H1 (cell line): ENCODE data around the gene PRR12. TPM values are rescaled to one million over a fixed set of nuclear protein-coding genes. Genes with fewer than 3 reads are reported as not detected.

Source experiments
- CTCF ChIA-PET: fragments of 300-600 bp; sonication (Branson Sonifier 250); formaldehyde crosslinking; loops from one replicate; lab custom pipeline; 2021; ENCODE audit not compliant: partially characterized antibody; lab: Charles Lee
- POLR2A ChIA-PET: fragments of 300-600 bp; sonication (Branson Sonifier 250); formaldehyde crosslinking; loops from one replicate; lab custom pipeline; 2021; ENCODE audit warnings: inconsistent platforms; ENCODE audit not compliant: partially characterized antibody; lab: Charles Lee
- DNase-seq, 2 experiments: peaks; one replicate each; pipeline versions ENCODE4 v3.0.0 to v3.0.0-alpha.2; 2010 to 2022; ENCODE audit warnings: low spot score in 2 of 2, low read depth in 1 of 2, mixed read lengths in 1 of 2
- FAIRE-seq: peaks from 2 replicates; lab custom pipeline; 2011; peaks lifted over from hg19 to GRCh38; lab: Jason Lieb, UNC
- H2AFZ ChIP-seq: 2 replicates; pipeline ENCODE4 v1.8.1; 2012; ENCODE audit warnings: low read length, inconsistent platforms
- H2AK5ac ChIP-seq: 2 replicates; pipeline ENCODE4 v1.6.1; 2013; ENCODE audit warnings: low read depth, low read length
- H2BK120ac ChIP-seq: replicated peaks from 2 replicates; pipeline ENCODE3; 2013; ENCODE audit warnings: low read depth, low read length, inconsistent platforms
- H2BK12ac ChIP-seq: 2 replicates; pipeline ENCODE4 v1.6.1; 2013; ENCODE audit warnings: low read depth, low read length
- H2BK15ac ChIP-seq: 2 replicates; pipeline ENCODE4 v1.6.1; 2013; ENCODE audit warnings: low read length
- H2BK20ac ChIP-seq: 2 replicates; pipeline ENCODE4 v1.6.1; 2013; ENCODE audit warnings: low read length
- H2BK5ac ChIP-seq: 2 replicates; pipeline ENCODE4 v1.6.1; 2013; ENCODE audit warnings: low read depth, low read length
- H3K14ac ChIP-seq: 2 replicates; pipeline ENCODE4 v1.6.1; 2013; ENCODE audit warnings: inconsistent platforms; ENCODE audit not compliant: insufficient read length
- H3K18ac ChIP-seq: 2 replicates; pipeline ENCODE4 v1.6.1; 2013; ENCODE audit warnings: low read length; ENCODE audit errors: extremely low read depth
- H3K23ac ChIP-seq: 2 replicates; pipeline ENCODE4 v1.6.1; 2013; ENCODE audit warnings: inconsistent platforms; ENCODE audit not compliant: insufficient read length
- H3K23me2 ChIP-seq: 2 replicates; pipeline ENCODE4 v1.6.1; 2013; ENCODE audit warnings: low read depth, low read length
- H3K27ac ChIP-seq: 2 replicates; pipeline ENCODE4 v1.6.1; 2011; ENCODE audit warnings: low read depth, low read length, inconsistent platforms
- H3K27me3 ChIP-seq, 4 experiments: replicated peaks in 1 of 4; 1 replicate in 1 of 4; 2 replicates in 3 of 4; pipeline versions ENCODE4 v1.6.1 to v1.8.1; 2011 to 2013; ENCODE audit warnings: low read length in 3 of 4, mild to moderate bottlenecking in 3 of 4, inconsistent platforms in 2 of 4, mixed read lengths in 2 of 4, moderate library complexity in 1 of 4; ENCODE audit not compliant: control insufficient read depth in 3 of 4, insufficient read depth in 3 of 4; ENCODE audit errors: extremely low read depth in 1 of 4
- H3K36me3 ChIP-seq, 4 experiments: 2 replicates each; pipeline versions ENCODE4 v1.6.1 to v1.8.1; 2011 to 2013; ENCODE audit warnings: mild to moderate bottlenecking in 4 of 4, low read length in 3 of 4, moderate library complexity in 2 of 4, control low read depth in 1 of 4, inconsistent platforms in 1 of 4; ENCODE audit not compliant: insufficient read depth in 4 of 4, control insufficient read depth in 2 of 4
- H3K4ac ChIP-seq: replicated peaks from 2 replicates; pipeline ENCODE3; 2013; ENCODE audit warnings: low read length, low read depth, mixed read lengths, inconsistent platforms; ENCODE audit not compliant: insufficient read length
- H3K4me1 ChIP-seq, 4 experiments: replicated peaks in 1 of 4; 1 replicate in 1 of 4; 2 replicates in 3 of 4; pipeline versions ENCODE4 v1.6.1 to v1.8.1; 2011 to 2013; ENCODE audit warnings: low read length in 3 of 4, inconsistent platforms in 2 of 4, mixed read lengths in 1 of 4; ENCODE audit not compliant: insufficient read depth in 4 of 4, control insufficient read depth in 3 of 4
- H3K4me2 ChIP-seq, 2 experiments: 2 replicates each; pipeline versions ENCODE4 v1.6.1 to v1.8.1; 2011 to 2013; ENCODE audit warnings: low read depth in 2 of 2, low read length in 2 of 2, control low read depth in 1 of 2, inconsistent platforms in 1 of 2, mild to moderate bottlenecking in 1 of 2; ENCODE audit not compliant: insufficient read depth in 1 of 2
- H3K4me3 ChIP-seq, 4 experiments: fragments of 200-600, 300-600 bp in 1 of 4; sonication (generic), shearing (Covaris generic), sonication (Bioruptor Twin) in 1 of 4; 2 replicates each; pipeline versions ENCODE4 v1.5.1 to v1.8.1; 2011 to 2016; ENCODE audit warnings: low read length in 4 of 4, low read depth in 3 of 4, control low read depth in 2 of 4, inconsistent platforms in 2 of 4, mild to moderate bottlenecking in 2 of 4, mixed read lengths in 1 of 4, moderate library complexity in 1 of 4; ENCODE audit not compliant: insufficient read depth in 2 of 4; ENCODE audit errors: extremely low read depth in 1 of 4
- H3K56ac ChIP-seq: replicated peaks from 2 replicates; pipeline ENCODE3; 2013; ENCODE audit warnings: low read depth, mild to moderate bottlenecking, mixed read lengths, low read length, inconsistent platforms; ENCODE audit not compliant: insufficient read length
- H3K79me1 ChIP-seq: 2 replicates; pipeline ENCODE4 v1.6.1; 2013; ENCODE audit warnings: low read depth, low read length, control low read depth
- H3K79me2 ChIP-seq, 2 experiments: 2 replicates each; pipeline versions ENCODE4 v1.6.1 to v1.8.1; 2012 to 2013; ENCODE audit warnings: low read length in 2 of 2, mild to moderate bottlenecking in 2 of 2, inconsistent platforms in 1 of 2; ENCODE audit not compliant: insufficient read depth in 2 of 2, control insufficient read depth in 1 of 2
- H3K9ac ChIP-seq, 4 experiments: replicated peaks in 1 of 4; 1 replicate in 1 of 4; 2 replicates in 3 of 4; pipeline versions ENCODE4 v1.6.1 to v1.8.1; 2011 to 2013; ENCODE audit warnings: low read depth in 3 of 4, low read length in 3 of 4, control low read depth in 2 of 4, mild to moderate bottlenecking in 2 of 4, moderate library complexity in 2 of 4, inconsistent platforms in 1 of 4; ENCODE audit errors: extremely low read depth in 1 of 4
- H3K9me3 ChIP-seq, 2 experiments: 2 replicates each; pipeline versions ENCODE4 v1.6.1 to v1.8.1; 2012 to 2013; ENCODE audit warnings: mild to moderate bottlenecking in 2 of 2, moderate library complexity in 2 of 2, control low read depth in 1 of 2, inconsistent platforms in 1 of 2, low read depth in 1 of 2, low read length in 1 of 2, mixed read lengths in 1 of 2; ENCODE audit not compliant: insufficient read depth in 2 of 2
- H4K20me1 ChIP-seq, 2 experiments: replicated peaks in 1 of 2; 2 replicates each; pipeline versions ENCODE3 to v1.8.1; 2011 to 2013; ENCODE audit warnings: inconsistent platforms in 2 of 2, low read length in 2 of 2, mild to moderate bottlenecking in 1 of 2; ENCODE audit not compliant: insufficient read depth in 2 of 2, control insufficient read depth in 1 of 2
- H4K5ac ChIP-seq: 2 replicates; pipeline ENCODE4 v1.6.1; 2013; ENCODE audit warnings: low read length, low read depth, mixed read lengths, inconsistent platforms; ENCODE audit not compliant: insufficient read length
- H4K8ac ChIP-seq: 2 replicates; pipeline ENCODE4 v1.8.0; 2013; ENCODE audit warnings: mild to moderate bottlenecking, moderate library complexity, low read length, inconsistent platforms; ENCODE audit not compliant: insufficient read depth; ENCODE audit errors: extremely low read depth
- H4K91ac ChIP-seq: replicated peaks from 2 replicates; pipeline ENCODE3; 2013; ENCODE audit warnings: low read length, mixed read lengths, inconsistent platforms; ENCODE audit not compliant: insufficient read length
- BCL11A ChIP-seq, 2 experiments: IDR thresholded peaks; one replicate each; pipeline ENCODE4 v1.6.1; 2011; ENCODE audit warnings: low read depth in 2 of 2, low read length in 2 of 2, mild to moderate bottlenecking in 2 of 2
- BRCA1 ChIP-seq: IDR thresholded peaks from 2 replicates; pipeline ENCODE4 v1.6.1; 2012; ENCODE audit warnings: low read depth, low read length, improper control_type of control experiment
- CBX8 ChIP-seq: fragments of 300-800, 300-1000 bp; sonication (generic); IDR thresholded peaks from 2 replicates; pipeline ENCODE4 v1.7.1; 2016; ENCODE audit warnings: low read depth, low read length, borderline replicate concordance
- CHD2 ChIP-seq: IDR thresholded peaks from 2 replicates; pipeline ENCODE4 v1.6.1; 2012; ENCODE audit warnings: low read length, improper control_type of control experiment
- HDAC2 ChIP-seq, 2 experiments: fragments of 300-600 bp in 1 of 2; sonication (generic) in 1 of 2; IDR thresholded peaks; 2 replicates each; pipeline ENCODE4 v1.6.1; 2011 to 2012; ENCODE audit warnings: low read depth in 2 of 2, low read length in 2 of 2, mild to moderate bottlenecking in 2 of 2, moderate library complexity in 2 of 2, borderline replicate concordance in 1 of 2, inconsistent platforms in 1 of 2
- JUN ChIP-seq: IDR thresholded peaks from 2 replicates; pipeline ENCODE4 v1.6.1; 2011; ENCODE audit warnings: low read depth, mild to moderate bottlenecking, improper control_type of control experiment, low read length
- KDM1A ChIP-seq: fragments of 200-600, 300-600 bp; sonication (generic); IDR thresholded peaks from 2 replicates; pipeline ENCODE4 v1.7.1; 2016; ENCODE audit warnings: mild to moderate bottlenecking, low read length, borderline replicate concordance
- POLR2A ChIP-seq, 2 experiments: IDR thresholded peaks; 1 replicate in 1 of 2; 2 replicates in 1 of 2; pipeline ENCODE4 v1.6.1; 2011; ENCODE audit warnings: low read depth in 2 of 2, low read length in 2 of 2, mild to moderate bottlenecking in 2 of 2; ENCODE audit errors: control extremely low read depth in 1 of 2
- SP2 ChIP-seq: IDR thresholded peaks from 2 replicates; pipeline ENCODE4 v1.6.1; 2012; ENCODE audit warnings: mild to moderate bottlenecking, low read length, inconsistent platforms
- SRF ChIP-seq: IDR thresholded peaks from 2 replicates; pipeline ENCODE4 v1.6.1; 2011; ENCODE audit warnings: mild to moderate bottlenecking, low read depth, low read length, moderate library complexity
- TAF7 ChIP-seq: optimal IDR thresholded peaks from 2 replicates; pipeline ENCODE3; 2011; ENCODE audit warnings: low read depth, mild to moderate bottlenecking, inconsistent platforms, low read length, moderate library complexity, borderline replicate concordance
- ZNF274 ChIP-seq: IDR thresholded peaks from 2 replicates; pipeline ENCODE4 v1.7.0; 2012; ENCODE audit warnings: low read length, borderline replicate concordance; ENCODE audit errors: extremely low read depth
- WGBS, 2 experiments: shearing (Covaris generic) in 1 of 2; methylation state at CpG; one replicate each; pipeline versions ENCODE4 v1.1.6 to v1.1.7; 2013 to 2015; ENCODE audit warnings: low lambda C conversion rate in 2 of 2, mixed read lengths in 2 of 2, inconsistent platforms in 1 of 2, low coverage in 1 of 2, missing lambda C conversion rate in 1 of 2; ENCODE audit not compliant: insufficient replicate concordance in 2 of 2, insufficient coverage in 1 of 2, insufficient read length in 1 of 2; ENCODE audit errors: extremely low coverage in 1 of 2, missing lambda C conversion rate in 1 of 2; 5-methylcytosine and 5-hydroxymethylcytosine counted together
- polyA plus RNA-seq, 7 experiments: library from polyadenylated mRNA; depleted of rRNA in 3 of 7; stranded (reverse) in 5 of 7; unstranded in 2 of 7; fragments of >200 nt in 5 of 7; fragments of 200-250 nt in 2 of 7; gene quantifications; 1 replicate in 5 of 7; 2 replicates in 1 of 7; 4 replicates in 1 of 7; pipeline versions ENCODE4 v1.2.1 to v1.2.3, GENCODE V29; 2011 to 2013; ENCODE audit warnings: missing spikeins in 2 of 7, mixed read lengths in 2 of 7
- total RNA-seq: library from RNA; stranded (reverse); fragmentation: NEBNext Ultra II Directional; extraction: Animal tissue kit (Norgen Biotek cat#: 25700); gene quantifications from 2 replicates; pipeline ENCODE4 v1.2.1, GENCODE V29; 2021

The PRR12 gene
- total and polyA plus RNA-seq, 2 of the 8 experiments (the other 6 are each of a cell fraction or from before 2014, with no cell fraction given) = 2.5 to 59.4 TPM

DNA sequence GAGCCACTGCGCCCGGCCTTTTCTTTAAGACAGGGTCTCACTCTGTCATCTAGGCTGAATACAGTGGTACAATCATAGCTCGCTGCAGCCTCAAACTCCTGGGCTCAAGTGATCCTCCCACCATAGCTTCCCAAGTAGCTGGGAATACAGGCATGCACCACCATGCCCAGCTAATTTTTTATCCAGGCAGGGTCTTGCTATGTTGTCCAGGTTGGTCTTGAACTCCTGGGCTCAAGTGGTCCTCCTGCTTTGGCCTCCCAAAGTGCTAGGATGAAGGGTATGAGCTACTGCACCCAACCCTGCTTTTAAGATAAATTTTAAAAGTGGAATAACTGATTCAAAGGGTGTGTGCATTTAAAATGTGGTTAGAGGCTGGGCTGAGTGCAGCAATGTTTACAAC is 24.7 kb upstream of the PRR12 start:
- H2BK12ac ChIP-seq = no peak overlapping the region
- H2BK120ac ChIP-seq = no peak overlapping the region
- no peak overlapping the region for H2AFZ ChIP-seq
- DNase-seq = no peak
- no peaks in the 10 kb centered on the region for H3K23me2 ChIP-seq
- TF ChIP-seq POLR2A (IDR thresholded peaks at IDR 0.05; ENCODE audit: control extremely low read depth in 1 of 2, low read depth in 2 of 2, low read length in 2 of 2) (no peak), BRCA1 (no peak), SP2 (no peak), JUN (no peak), BCL11A (IDR thresholded peaks at IDR 0.05; ENCODE audit: low read depth in 2 of 2, low read length in 2 of 2) (no peak), CBX8 (no peak), CHD2 (no peak), ZNF274 (no peak), HDAC2 (IDR thresholded peaks at IDR 0.05; ENCODE audit: borderline replicate concordance in 1 of 2, low read depth in 2 of 2, low read length in 2 of 2) (no peak), TAF7 (no peak), KDM1A (no peak), SRF (no peak)
- H3K56ac ChIP-seq = no peak overlapping the region
- H3K18ac ChIP-seq = no peak overlapping the region
- H3K14ac ChIP-seq = no peak overlapping the region
- H2AK5ac ChIP-seq = no peak overlapping the region
- H3K36me3 ChIP-seq = no peaks in the 10 kb centered on the region; a peak in 1 of 8 replicates
- H3K4me3 ChIP-seq = no peak overlapping the region
- H3K79me2 ChIP-seq = peaks cover 0 to 31% of the 10 kb centered on the region in 2 experiments; a peak in 3 of 4 replicates
- no peaks in the 10 kb centered on the region for H3K27me3 ChIP-seq
- no peak overlapping the region for H3K27ac ChIP-seq
- no peak overlapping the region for H3K4ac ChIP-seq
- no peak overlapping the region for H2BK20ac ChIP-seq
- H3K23ac ChIP-seq = no peak overlapping the region
- peaks cover under 1% of the 10 kb centered on the region; the same call in 1 of the 2 replicates for H3K79me1 ChIP-seq
- peaks cover under 1 to 7% of the 10 kb centered on the region in 2 experiments for H4K20me1 ChIP-seq
- no peak overlapping the region for H4K5ac ChIP-seq
- H4K8ac ChIP-seq = no peak overlapping the region
- no peak overlapping the region for H4K91ac ChIP-seq
- 100% methylated on average over 3 of the region's 3 CpGs; no CpG with 5 or more reads in 1 of the 2 experiments for WGBS, 2 experiments
- H3K9me3 ChIP-seq = no peaks in the 10 kb centered on the region
- no peak overlapping the region for H2BK5ac ChIP-seq
- no peak overlapping the region for H3K4me2 ChIP-seq
- ChIA-PET CTCF (interaction anchor here (0.9 to 1.4 kb wide), 6 partner anchors 12 to 106 kb away, joined by 3 to 6 read pairs (median 4); no protein-coding TSS in a partner anchor), POLR2A (interaction anchor here (0.6 to 2.6 kb wide), 2 partner anchors 9 to 29 kb away, joined by 3 to 15 read pairs; no protein-coding TSS in a partner anchor)
- FAIRE-seq = no peak
- H3K4me1 ChIP-seq = peaks cover 2 to 5% (median 4%) of the 10 kb centered on the region in 4 experiments; a peak in 5 of 7 replicates
- H3K9ac ChIP-seq = no peak overlapping the region
- H2BK15ac ChIP-seq = no peak overlapping the region
